ENCODE data around the gene NLGN3.

NLGN3 gene

DNA sequence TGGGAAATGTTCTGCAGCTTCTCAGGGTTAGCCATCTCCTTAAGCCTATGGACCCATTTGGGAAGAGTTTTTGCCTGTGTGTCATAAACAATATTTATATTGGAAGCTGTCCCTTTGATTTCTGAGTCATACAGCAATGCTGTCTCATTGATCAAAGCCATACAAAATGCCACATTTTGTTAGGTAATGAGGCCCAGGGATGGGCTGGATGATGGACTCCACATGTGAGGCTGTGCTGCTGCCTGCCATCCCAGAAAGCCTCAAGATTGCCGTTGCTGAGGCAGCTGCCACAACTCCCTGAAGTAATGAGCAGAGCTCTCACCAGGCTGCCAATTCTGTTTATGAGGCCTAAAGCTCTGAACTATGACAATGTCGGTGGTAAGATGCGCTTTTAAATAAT lies 66.2 kb downstream of the NLGN3 start:
- no peak overlapping the region for H3K4me3 ChIP-seq (ENCODE audit: low read depth, low read length)
- no peak for DNase-seq (ENCODE audit: low read depth)
- TF ChIP-seq, protein P1, sequence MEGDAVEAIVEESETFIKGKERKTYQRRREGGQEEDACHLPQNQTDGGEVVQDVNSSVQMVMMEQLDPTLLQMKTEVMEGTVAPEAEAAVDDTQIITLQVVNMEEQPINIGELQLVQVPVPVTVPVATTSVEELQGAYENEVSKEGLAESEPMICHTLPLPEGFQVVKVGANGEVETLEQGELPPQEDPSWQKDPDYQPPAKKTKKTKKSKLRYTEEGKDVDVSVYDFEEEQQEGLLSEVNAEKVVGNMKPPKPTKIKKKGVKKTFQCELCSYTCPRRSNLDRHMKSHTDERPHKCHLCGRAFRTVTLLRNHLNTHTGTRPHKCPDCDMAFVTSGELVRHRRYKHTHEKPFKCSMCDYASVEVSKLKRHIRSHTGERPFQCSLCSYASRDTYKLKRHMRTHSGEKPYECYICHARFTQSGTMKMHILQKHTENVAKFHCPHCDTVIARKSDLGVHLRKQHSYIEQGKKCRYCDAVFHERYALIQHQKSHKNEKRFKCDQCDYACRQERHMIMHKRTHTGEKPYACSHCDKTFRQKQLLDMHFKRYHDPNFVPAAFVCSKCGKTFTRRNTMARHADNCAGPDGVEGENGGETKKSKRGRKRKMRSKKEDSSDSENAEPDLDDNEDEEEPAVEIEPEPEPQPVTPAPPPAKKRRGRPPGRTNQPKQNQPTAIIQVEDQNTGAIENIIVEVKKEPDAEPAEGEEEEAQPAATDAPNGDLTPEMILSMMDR (IDR thresholded peaks at IDR 0.05; ENCODE audit: low read depth, low read length, missing control alignments): no peak

DNA sequence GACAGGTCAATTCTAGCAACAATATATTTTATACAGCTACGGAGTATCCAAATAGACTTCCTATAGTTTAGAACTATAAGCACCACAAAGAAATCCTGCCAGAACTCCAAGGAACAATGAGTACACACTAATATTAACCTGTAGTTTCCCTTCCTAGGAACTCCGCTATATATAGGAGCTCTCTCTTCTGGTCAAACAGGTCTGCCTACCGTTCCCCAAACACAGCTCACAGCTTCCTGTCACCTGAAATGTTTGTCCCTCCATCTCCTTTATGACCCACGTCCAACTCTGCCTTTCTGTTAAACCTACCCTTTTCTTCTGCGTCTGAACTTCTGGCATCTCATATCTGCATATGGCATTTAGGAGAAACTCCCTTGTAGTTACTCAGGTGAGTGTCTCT lies 67.9 kb downstream of the NLGN3 start:
- no peak overlapping the region for H3K4me3 ChIP-seq (ENCODE audit: low read depth, low read length)
- no peak for DNase-seq (ENCODE audit: low read depth)
- TF ChIP-seq, protein P1 (IDR thresholded peaks at IDR 0.05; ENCODE audit: low read depth, low read length, missing control alignments): no peak

DNA sequence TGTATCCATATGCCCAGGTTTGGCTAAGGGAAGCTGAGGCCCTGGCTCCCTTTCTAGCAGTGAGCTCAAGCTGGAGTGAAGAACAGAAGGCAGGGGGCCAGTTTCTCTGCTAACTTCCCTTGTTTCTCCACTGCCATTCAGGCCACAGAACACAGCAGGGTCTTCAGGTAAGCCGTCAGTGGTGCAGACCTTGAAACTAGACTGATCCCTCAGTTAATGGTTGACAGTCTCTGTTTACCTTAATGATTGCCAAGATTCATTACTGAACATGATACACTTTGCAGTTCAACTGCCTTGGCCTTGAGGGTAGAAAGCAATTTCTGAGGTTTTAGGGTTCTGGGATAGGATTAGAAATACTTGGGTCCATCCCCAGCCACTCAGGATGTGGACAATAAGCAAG lies 69.5 kb downstream of the NLGN3 start:
- TF ChIP-seq, protein P1 (IDR thresholded peaks at IDR 0.05; ENCODE audit: low read depth, low read length, missing control alignments): no peak
- DNase-seq (ENCODE audit: low read depth): no peak
- no peak overlapping the region for H3K4me3 ChIP-seq (ENCODE audit: low read depth, low read length)

DNA sequence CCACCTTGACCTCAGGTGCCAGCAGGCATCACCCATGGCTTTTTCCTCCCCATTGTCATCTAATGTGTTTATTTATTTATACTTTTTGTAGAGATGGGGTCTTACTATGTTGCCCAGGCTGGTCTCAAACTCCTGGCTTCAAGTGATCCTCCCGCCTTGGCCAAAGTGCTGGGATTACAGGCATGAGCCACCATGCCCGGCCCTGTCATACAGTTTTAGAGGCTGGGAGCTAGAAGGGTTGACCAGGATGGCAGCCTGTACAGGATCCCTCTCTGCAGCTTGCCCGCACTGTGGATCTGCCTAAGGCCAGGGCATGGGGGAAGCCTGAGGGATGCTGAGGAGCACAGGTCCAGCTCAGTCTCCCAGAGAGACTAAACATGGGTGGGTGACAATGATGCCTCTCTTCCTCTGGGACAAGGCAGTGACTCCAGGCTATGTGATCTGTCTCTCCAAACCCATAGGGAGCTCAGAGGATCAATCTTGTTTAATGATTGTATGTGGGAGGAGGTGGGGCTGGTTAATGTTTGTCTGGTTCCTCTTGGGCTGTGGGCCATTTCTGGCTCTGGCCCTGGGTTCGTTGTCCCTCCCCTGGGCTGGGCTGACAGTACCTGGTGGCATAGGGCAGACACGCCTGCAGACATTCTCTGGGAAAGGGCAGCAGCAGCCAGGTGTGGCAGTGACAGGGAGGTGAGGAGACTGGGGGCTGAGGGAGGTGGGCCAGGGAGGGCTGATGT lies 70.1 kb downstream of the NLGN3 start:
- TF ChIP-seq, protein P1 (IDR thresholded peaks at IDR 0.05; ENCODE audit: low read depth, low read length, missing control alignments): no peak
- no peak for DNase-seq (ENCODE audit: low read depth)

DNA sequence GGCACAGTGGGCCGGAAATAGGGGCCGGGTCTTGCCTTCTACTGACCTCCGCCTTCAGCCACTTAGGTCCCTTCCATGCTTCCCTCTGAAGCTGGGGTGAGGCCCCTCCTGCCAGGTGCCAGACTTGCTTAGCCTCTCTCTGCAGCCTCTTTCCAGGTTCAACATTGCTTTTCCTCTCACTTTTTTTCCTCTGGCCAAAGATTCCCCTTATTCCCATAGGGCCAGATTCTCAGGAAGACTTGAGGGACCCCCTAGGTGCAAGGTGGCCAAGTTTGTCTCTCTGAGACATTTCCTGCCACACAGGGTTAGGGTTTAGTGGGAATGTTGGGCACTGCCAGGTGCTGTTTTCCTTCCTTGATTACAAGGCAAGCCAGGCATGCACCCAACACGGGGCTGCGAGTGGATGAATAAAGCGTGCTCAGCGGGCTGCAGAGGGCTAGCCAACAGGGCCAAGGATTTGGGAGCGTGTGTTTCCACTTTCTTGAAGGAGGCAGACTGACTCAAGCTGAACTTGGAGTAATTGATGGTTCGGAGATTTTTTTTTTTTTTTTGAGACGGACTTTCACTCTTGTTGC lies 70.8 kb downstream of the NLGN3 start:
- H3K4me3 ChIP-seq (ENCODE audit: low read depth, low read length): no peak overlapping the region
- no peak for DNase-seq (ENCODE audit: low read depth)
- TF ChIP-seq, protein P1 (IDR thresholded peaks at IDR 0.05; ENCODE audit: low read depth, low read length, missing control alignments): no peak

More for the DNA sequence above, 70.1 kb downstream of the NLGN3 start:
- H3K4me3 ChIP-seq (ENCODE audit: low read depth, low read length): no peak overlapping the region

DNA sequence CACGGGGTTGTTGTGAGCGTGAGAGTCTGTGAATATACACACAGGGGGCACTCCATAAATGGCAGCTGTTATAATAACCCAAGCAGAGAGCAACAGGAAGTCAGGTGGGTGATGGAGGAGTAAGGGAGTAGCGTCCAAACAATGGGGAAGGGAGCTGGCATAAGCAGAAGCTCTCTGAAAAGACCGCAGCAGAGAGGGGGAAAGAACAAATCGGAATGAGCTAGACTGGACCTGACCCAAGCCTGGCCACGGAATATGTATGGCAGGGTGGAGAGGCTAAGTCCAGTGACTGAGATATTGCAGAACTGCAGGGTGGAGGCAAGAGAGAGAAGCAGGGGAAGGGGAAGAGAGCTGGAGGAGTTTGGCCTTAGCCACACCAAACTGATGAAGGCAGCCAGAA lies 71.8 kb downstream of the NLGN3 start:
- TF ChIP-seq, protein P1 (IDR thresholded peaks at IDR 0.05; ENCODE audit: low read depth, low read length, missing control alignments): no peak
- no peak for DNase-seq (ENCODE audit: low read depth)
- H3K4me3 ChIP-seq (ENCODE audit: low read depth, low read length): no peak overlapping the region

DNA sequence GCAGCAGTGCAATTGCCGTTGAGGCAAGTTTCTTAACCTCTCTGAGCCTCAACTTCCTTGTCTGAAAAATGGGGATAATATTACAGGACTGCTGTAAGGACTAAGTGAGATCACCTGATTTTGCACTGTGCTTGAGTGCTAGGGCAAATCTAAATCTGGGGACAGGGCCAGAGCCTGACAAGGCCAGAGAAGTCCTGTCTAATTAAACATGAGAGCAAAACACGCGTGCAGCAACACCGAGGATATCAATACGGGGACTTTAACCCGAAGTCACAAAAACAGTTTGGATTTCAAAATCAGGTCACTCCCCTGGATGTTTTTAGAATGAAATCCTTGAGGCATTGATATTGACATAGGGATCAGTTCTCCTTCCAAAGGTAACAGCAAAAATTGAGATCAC lies 72.7 kb downstream of the NLGN3 start:
- TF ChIP-seq, protein P1 (IDR thresholded peaks at IDR 0.05; ENCODE audit: low read depth, low read length, missing control alignments): no peak
- no peak for DNase-seq (ENCODE audit: low read depth)

More for the DNA sequence above, 72.7 kb downstream of the NLGN3 start:
- no peak overlapping the region for H3K4me3 ChIP-seq (ENCODE audit: low read depth, low read length)
